Esophagus squamous epithelium (tissue), 4 donors: ENCODE data around the gene ANKH.

Experiments
- POLR2A ChIP-seq, 4 donors: fragments of 450-650 bp; IDR thresholded peaks; one replicate each; pipeline ENCODE4 v1.6.1; 2017; ENCODE audit warnings: antibody characterized with exemption in 4 of 4, mild to moderate bottlenecking in 4 of 4, moderate library complexity in 3 of 4
- TF ChIP-seq, protein P1 (sequence below), 6 experiments: fragments of 450-650 bp in 4 of 6; fragments of 200-600 bp in 2 of 6; sonication (generic) in 2 of 6; IDR thresholded peaks; one replicate each; pipeline ENCODE4 v1.5.1; 2016 to 2019; ENCODE audit warnings: antibody characterized with exemption in 6 of 6, mild to moderate bottlenecking in 4 of 6, moderate library complexity in 4 of 6

DNA sequence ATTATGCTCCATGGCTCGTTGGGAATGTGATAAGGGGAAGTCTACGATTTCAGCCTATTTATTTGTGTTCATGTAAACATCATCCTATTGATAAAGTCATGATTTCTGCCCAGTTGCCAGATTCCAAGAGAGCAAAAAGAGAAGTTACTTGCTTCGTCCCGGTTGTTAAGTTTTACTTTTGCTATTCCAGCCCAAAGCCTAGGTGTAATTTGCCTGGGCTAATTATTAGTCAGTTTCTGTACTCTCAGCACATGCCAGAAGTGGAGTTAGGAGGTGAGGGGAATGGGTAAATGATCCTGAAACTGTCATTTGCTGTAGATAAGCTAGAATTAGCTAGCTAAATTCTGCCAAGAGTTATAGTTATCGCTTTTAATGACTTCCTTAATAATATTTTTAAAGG lies 4.5 kb upstream of the ANKH start:
- no peak for TF ChIP-seq POLR2A (IDR thresholded peaks at IDR 0.05)
- TF ChIP-seq, protein P1, sequence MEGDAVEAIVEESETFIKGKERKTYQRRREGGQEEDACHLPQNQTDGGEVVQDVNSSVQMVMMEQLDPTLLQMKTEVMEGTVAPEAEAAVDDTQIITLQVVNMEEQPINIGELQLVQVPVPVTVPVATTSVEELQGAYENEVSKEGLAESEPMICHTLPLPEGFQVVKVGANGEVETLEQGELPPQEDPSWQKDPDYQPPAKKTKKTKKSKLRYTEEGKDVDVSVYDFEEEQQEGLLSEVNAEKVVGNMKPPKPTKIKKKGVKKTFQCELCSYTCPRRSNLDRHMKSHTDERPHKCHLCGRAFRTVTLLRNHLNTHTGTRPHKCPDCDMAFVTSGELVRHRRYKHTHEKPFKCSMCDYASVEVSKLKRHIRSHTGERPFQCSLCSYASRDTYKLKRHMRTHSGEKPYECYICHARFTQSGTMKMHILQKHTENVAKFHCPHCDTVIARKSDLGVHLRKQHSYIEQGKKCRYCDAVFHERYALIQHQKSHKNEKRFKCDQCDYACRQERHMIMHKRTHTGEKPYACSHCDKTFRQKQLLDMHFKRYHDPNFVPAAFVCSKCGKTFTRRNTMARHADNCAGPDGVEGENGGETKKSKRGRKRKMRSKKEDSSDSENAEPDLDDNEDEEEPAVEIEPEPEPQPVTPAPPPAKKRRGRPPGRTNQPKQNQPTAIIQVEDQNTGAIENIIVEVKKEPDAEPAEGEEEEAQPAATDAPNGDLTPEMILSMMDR (IDR thresholded peaks at IDR 0.05) = no peak
